ENCODE data around the gene EIF4G3. TPM values are rescaled to one million over a fixed set of nuclear protein-coding genes. Genes with fewer than 3 reads are reported as not detected.

EIF4G3 gene
- total RNA-seq, 1 experiment from 2014 or later: 72.0 TPM

GRCh38 chr1:21185221-21185731 lies 8.6 kb upstream of the EIF4G3 start:
- Histone ChIP-seq H4K8ac (replicated peaks; ENCODE audit: insufficient read length, low read depth, low read length) (no peak overlapping the region), H3K4me2 (ENCODE audit: insufficient read depth, insufficient read length, low read length) (no peak overlapping the region), H2BK20ac (ENCODE audit: low read depth, low read length, poor library complexity, severe bottlenecking) (no peak overlapping the region), H4K91ac (ENCODE audit: insufficient read length, low read depth, low read length) (no peak overlapping the region), H3K27ac (ENCODE audit: insufficient read length, low read depth, low read length) (no peak overlapping the region), H4K20me1 (ENCODE audit: control insufficient read depth, insufficient read depth, insufficient read length) (no peaks in the 10 kb centered on the region), H2BK15ac (ENCODE audit: low read depth, low read length) (no peak overlapping the region), H3K14ac (ENCODE audit: insufficient read depth, low read length) (no peak overlapping the region), H3K79me1 (ENCODE audit: insufficient read depth, low read depth, low read length, poor library complexity, severe bottlenecking) (no peaks in the 10 kb centered on the region), H3K23ac (ENCODE audit: insufficient read length, low read depth, low read length) (no peak overlapping the region), H2BK120ac (ENCODE audit: low read depth, low read length, poor library complexity, severe bottlenecking) (no peak overlapping the region), H3K4me1 (ENCODE audit: insufficient read depth, low read length) (no peaks in the 10 kb centered on the region), H3K23me2 (ENCODE audit: insufficient read length, low read depth, low read length, poor library complexity, severe bottlenecking) (no peaks in the 10 kb centered on the region), H3K4ac (ENCODE audit: low read depth, low read length) (no peak overlapping the region), H4K5ac (ENCODE audit: insufficient read length, low read depth, low read length) (no peak overlapping the region), H2BK5ac (ENCODE audit: insufficient read length, low read length) (no peak overlapping the region), H3K79me2 (ENCODE audit: insufficient read depth, low read length) (no peaks in the 10 kb centered on the region), H3K18ac (ENCODE audit: insufficient read length, low read depth, low read length) (no peak overlapping the region), H2AFZ (ENCODE audit: low read length) (no peak overlapping the region), H2AK5ac (ENCODE audit: insufficient read length, low read length) (no peak overlapping the region), H3T11ph (ENCODE audit: low read length) (no peak overlapping the region), H2BK12ac (ENCODE audit: insufficient read length, low read depth, low read length) (no peak overlapping the region), H3K56ac (ENCODE audit: insufficient read length, low read depth, low read length) (no peak overlapping the region), H3K9me3 (ENCODE audit: control insufficient read depth, low read depth, low read length) (no peaks in the 10 kb centered on the region), H3K9ac (ENCODE audit: extremely low read depth, insufficient read length, low read length) (no peak overlapping the region), H3K27me3 (ENCODE audit: insufficient read depth, low read length) (peaks cover 44% of the 10 kb centered on the region)
- no CpG with 5 or more reads among the region's 5 CpGs for WGBS (ENCODE audit: extremely low coverage, insufficient read length, low lambda C conversion rate)
- Mint-ChIP-seq H3K36me3 (ENCODE audit: insufficient read depth in 1 of 3, low read depth in 3 of 3) (no peaks in the 10 kb centered on the region), H3K27me3 (ENCODE audit: low read depth) (peaks cover 97% of the 10 kb centered on the region), H3K4me1 (no peaks in the 10 kb centered on the region), H3K9me3 (peaks cover 1 to 5% of the 10 kb centered on the region in 2 experiments; a peak in 2 of 5 replicates), H3K27ac (no peak overlapping the region), H3K4me3 (no peak overlapping the region)
- TF ChIP-seq CTCF (conservative IDR thresholded peaks at IDR 0.05): no peak
- no peak for DNase-seq
